Thymus (tissue), 11 donors: Measurements from ENCODE around the gene SERAC1. TPM values are rescaled to one million over a fixed set of nuclear protein-coding genes. Genes with fewer than 3 reads are reported as not detected.
"Not testable (repeated sequence)": the region's sequence is repeated elsewhere in the genome, so short reads cannot be mapped to it uniquely, and the experiment has no call there.

Experiments
- DNase-seq, 9 donors: peaks; one replicate each; pipeline ENCODE4 v3.0.0-alpha.2; 2013; ENCODE audit warnings: low spot score in 9 of 9, low read depth in 6 of 9, missing footprints in 1 of 9
- H3K27ac ChIP-seq, 2 donors: one replicate each; pipeline ENCODE4 v1.5.1; 2013; ENCODE audit warnings: control low read depth in 1 of 2, low read depth in 1 of 2, low read length in 1 of 2, mild to moderate bottlenecking in 1 of 2, moderate library complexity in 1 of 2
- H3K27me3 ChIP-seq, 2 donors: one replicate each; pipeline ENCODE4 v1.5.1; 2013; ENCODE audit warnings: low read length in 1 of 2; ENCODE audit not compliant: control insufficient read depth in 2 of 2, insufficient read depth in 1 of 2
- H3K36me3 ChIP-seq, 2 donors: one replicate each; pipeline ENCODE4 v1.5.1; 2013; ENCODE audit warnings: low read length in 1 of 2, mild to moderate bottlenecking in 1 of 2, moderate library complexity in 1 of 2; ENCODE audit not compliant: control insufficient read depth in 2 of 2, insufficient read depth in 2 of 2
- H3K4me1 ChIP-seq, 2 donors: one replicate each; pipeline ENCODE4 v1.5.1; 2013; ENCODE audit warnings: low read length in 2 of 2; ENCODE audit not compliant: control insufficient read depth in 2 of 2, insufficient read depth in 2 of 2
- H3K4me3 ChIP-seq, 2 donors: one replicate each; pipeline ENCODE4 v1.5.1; 2013; ENCODE audit warnings: low read length in 2 of 2, control low read depth in 1 of 2, mild to moderate bottlenecking in 1 of 2
- H3K9me3 ChIP-seq, 2 donors: one replicate each; pipeline ENCODE4 v1.5.1; 2013; ENCODE audit warnings: low read length in 1 of 2, mild to moderate bottlenecking in 1 of 2; ENCODE audit not compliant: control insufficient read depth in 2 of 2, insufficient read depth in 1 of 2
- WGBS: extraction: QIAGEN DNeasy Blood & Tissue Kit; methylation state at CpG from one replicate; pipeline ENCODE4 v1.1.7; 2013; 5-methylcytosine and 5-hydroxymethylcytosine counted together
- polyA plus RNA-seq: library from polyadenylated mRNA; stranded (reverse); fragments of 200-250 nt; gene quantifications from one replicate; pipeline ENCODE4 v1.2.3, GENCODE V29; 2013
- total RNA-seq: library from RNA; stranded (reverse); fragments of 120-200 nt; gene quantifications from one replicate; pipeline ENCODE4 v1.2.4, GENCODE V29; 2013
- donor health status: healthy.

SERAC1 gene
- total and polyA plus RNA-seq, 2 donors: 2.7 to 5.6 TPM

- DNase-seq, H3K4me3 ChIP-seq, H3K27me3 ChIP-seq, H3K36me3 ChIP-seq, H3K9me3 ChIP-seq, H3K27ac ChIP-seq, H3K4me1 ChIP-seq: not testable (repeated sequence)
- WGBS: 93% methylated on average over 16 of the region's 16 CpGs
These were observed 15.3 kb upstream of the SERAC1 start for GRCh38 chr6:158183174-158183972.

GRCh38 chr6:158177712-158178111 is 9.7 kb upstream of the SERAC1 start:
- H3K36me3 ChIP-seq, H3K4me3 ChIP-seq, DNase-seq, H3K9me3 ChIP-seq, H3K27me3 ChIP-seq, H3K4me1 ChIP-seq, H3K27ac ChIP-seq: not testable (repeated sequence)
- WGBS: 100% methylated on average over 3 of the region's 3 CpGs

GRCh38 chr6:158175111-158175510 is 7.0 kb upstream of the SERAC1 start:
- no peak overlapping the region for H3K27ac ChIP-seq
- H3K36me3 ChIP-seq: peaks cover 0 to 13% of the 10 kb centered on the region in 2 donors
- no peaks in the 10 kb centered on the region for H3K4me1 ChIP-seq
- H3K9me3 ChIP-seq: no peaks in the 10 kb centered on the region
- no peak for DNase-seq
- WGBS: 98% methylated on average over 3 of the region's 3 CpGs
- no peak overlapping the region for H3K4me3 ChIP-seq
- no peaks in the 10 kb centered on the region for H3K27me3 ChIP-seq

- no peaks in the 10 kb centered on the region for H3K9me3 ChIP-seq
- no peak overlapping the region for H3K4me3 ChIP-seq
- no peaks in the 10 kb centered on the region for H3K4me1 ChIP-seq
- no peaks in the 10 kb centered on the region for H3K27me3 ChIP-seq
- no peak for DNase-seq
- WGBS: 96% methylated on average over 2 of the region's 2 CpGs
- no peak overlapping the region for H3K27ac ChIP-seq
- peaks cover 0 to 13% of the 10 kb centered on the region in 2 donors for H3K36me3 ChIP-seq
These were observed 6.5 kb upstream of the SERAC1 start for GRCh38 chr6:158174514-158174913.

- Histone ChIP-seq H3K27ac (no peak overlapping the region), H3K27me3 (no peaks in the 10 kb centered on the region), H3K36me3 (peaks cover 0 to 13% of the 10 kb centered on the region in 2 donors), H3K9me3 (no peaks in the 10 kb centered on the region), H3K4me1 (peaks cover 0 to under 1% of the 10 kb centered on the region in 2 donors), H3K4me3 (no peak overlapping the region)
- no peak for DNase-seq
- WGBS: 95% methylated on average over 2 of the region's 2 CpGs
These were observed 6.0 kb upstream of the SERAC1 start for GRCh38 chr6:158174024-158174423.

GRCh38 chr6:158172001-158172400 is 3.9 kb upstream of the SERAC1 start:
- WGBS: 88% methylated on average over 5 of the region's 5 CpGs
- Histone ChIP-seq H3K9me3 (no peaks in the 10 kb centered on the region), H3K4me1 (peaks cover 4 to 9% of the 10 kb centered on the region in 2 donors), H3K27me3 (peaks cover 0 to 8% of the 10 kb centered on the region in 2 donors), H3K4me3 (no peak overlapping the region), H3K36me3 (peaks cover 0 to 13% of the 10 kb centered on the region in 2 donors), H3K27ac (no peak overlapping the region)
- no peak for DNase-seq

- H3K27ac ChIP-seq: no peak overlapping the region
- DNase-seq: no peak
- 96% methylated on average over 3 of the region's 3 CpGs for WGBS
- no peak overlapping the region for H3K4me3 ChIP-seq
- H3K27me3 ChIP-seq: peaks cover 0 to 8% of the 10 kb centered on the region in 2 donors
- peaks cover 5 to 9% of the 10 kb centered on the region in 2 donors for H3K4me1 ChIP-seq
- no peaks in the 10 kb centered on the region for H3K9me3 ChIP-seq
- peaks cover 0 to 9% of the 10 kb centered on the region in 2 donors for H3K36me3 ChIP-seq
These were observed 2.6 kb upstream of the SERAC1 start for GRCh38 chr6:158170656-158171081.

GRCh38 chr6:158169634-158170033 is 1.6 kb upstream of the SERAC1 start:
- H3K4me1 ChIP-seq, H3K27ac ChIP-seq: not testable (repeated sequence)
- 97% methylated on average over 6 of the region's 6 CpGs for WGBS

GRCh38 chr6:158165919-158166416 is 2.1 kb downstream of the SERAC1 start:
- H3K27me3 ChIP-seq: peaks cover 0 to 8% of the 10 kb centered on the region in 2 donors
- peaks cover 0 to 3% of the 10 kb centered on the region in 2 donors for H3K36me3 ChIP-seq
- 98% methylated on average over 1 of the region's 1 CpG for WGBS
- H3K27ac ChIP-seq: no peak overlapping the region
- no peak for DNase-seq
- H3K9me3 ChIP-seq: no peaks in the 10 kb centered on the region
- peaks cover 5 to 9% of the 10 kb centered on the region in 2 donors for H3K4me1 ChIP-seq
- H3K4me3 ChIP-seq: no peak overlapping the region

More at GRCh38 chr6:158169634-158170033, 1.6 kb upstream of the SERAC1 start:
- not testable (repeated sequence) for H3K27me3 ChIP-seq, H3K4me3 ChIP-seq, H3K36me3 ChIP-seq, H3K9me3 ChIP-seq, DNase-seq
